ENCODE results near the gene PLPPR3.

DNA sequence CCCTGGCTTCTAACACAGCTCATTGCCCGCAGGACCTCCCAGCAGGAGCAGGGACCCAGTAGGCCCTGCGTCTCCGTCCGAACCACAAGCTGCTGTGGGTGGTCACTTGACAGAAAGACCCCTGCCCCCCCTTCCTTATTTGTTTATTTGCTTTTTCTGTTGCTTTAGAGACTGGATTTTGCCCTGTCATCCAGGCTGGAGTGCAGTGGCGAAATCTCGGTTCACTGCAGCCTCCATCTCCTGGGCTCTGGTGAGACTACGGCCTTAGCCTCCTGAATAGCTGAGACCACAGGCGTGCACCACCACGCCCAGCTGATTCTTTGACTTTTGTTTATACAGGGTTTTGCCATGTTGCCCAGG lies 32.1 kb downstream of the PLPPR3 start:
- TF ChIP-seq POLR2A (IDR thresholded peaks at IDR 0.05; ENCODE audit: extremely low read depth, insufficient read length): no peak
- TF ChIP-seq, protein P1, sequence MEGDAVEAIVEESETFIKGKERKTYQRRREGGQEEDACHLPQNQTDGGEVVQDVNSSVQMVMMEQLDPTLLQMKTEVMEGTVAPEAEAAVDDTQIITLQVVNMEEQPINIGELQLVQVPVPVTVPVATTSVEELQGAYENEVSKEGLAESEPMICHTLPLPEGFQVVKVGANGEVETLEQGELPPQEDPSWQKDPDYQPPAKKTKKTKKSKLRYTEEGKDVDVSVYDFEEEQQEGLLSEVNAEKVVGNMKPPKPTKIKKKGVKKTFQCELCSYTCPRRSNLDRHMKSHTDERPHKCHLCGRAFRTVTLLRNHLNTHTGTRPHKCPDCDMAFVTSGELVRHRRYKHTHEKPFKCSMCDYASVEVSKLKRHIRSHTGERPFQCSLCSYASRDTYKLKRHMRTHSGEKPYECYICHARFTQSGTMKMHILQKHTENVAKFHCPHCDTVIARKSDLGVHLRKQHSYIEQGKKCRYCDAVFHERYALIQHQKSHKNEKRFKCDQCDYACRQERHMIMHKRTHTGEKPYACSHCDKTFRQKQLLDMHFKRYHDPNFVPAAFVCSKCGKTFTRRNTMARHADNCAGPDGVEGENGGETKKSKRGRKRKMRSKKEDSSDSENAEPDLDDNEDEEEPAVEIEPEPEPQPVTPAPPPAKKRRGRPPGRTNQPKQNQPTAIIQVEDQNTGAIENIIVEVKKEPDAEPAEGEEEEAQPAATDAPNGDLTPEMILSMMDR (IDR thresholded peaks at IDR 0.05; ENCODE audit: low read depth, low read length): no peak
